HG02763 (cell line): Measurements from ENCODE around the gene LEMD2.
A peak's percentile ranks its signal among the peaks of the same experiment; 100 is the strongest.

ENCODE experiments used
- ATAC-seq: cut with Tn5 transposase; IDR thresholded peaks from one replicate; pipeline ENCODE4 v1.9.1; 2021; ENCODE audit warnings: mild to moderate bottlenecking, moderate library complexity; ENCODE audit not compliant: unreplicated experiment

The LEMD2 gene

DNA sequence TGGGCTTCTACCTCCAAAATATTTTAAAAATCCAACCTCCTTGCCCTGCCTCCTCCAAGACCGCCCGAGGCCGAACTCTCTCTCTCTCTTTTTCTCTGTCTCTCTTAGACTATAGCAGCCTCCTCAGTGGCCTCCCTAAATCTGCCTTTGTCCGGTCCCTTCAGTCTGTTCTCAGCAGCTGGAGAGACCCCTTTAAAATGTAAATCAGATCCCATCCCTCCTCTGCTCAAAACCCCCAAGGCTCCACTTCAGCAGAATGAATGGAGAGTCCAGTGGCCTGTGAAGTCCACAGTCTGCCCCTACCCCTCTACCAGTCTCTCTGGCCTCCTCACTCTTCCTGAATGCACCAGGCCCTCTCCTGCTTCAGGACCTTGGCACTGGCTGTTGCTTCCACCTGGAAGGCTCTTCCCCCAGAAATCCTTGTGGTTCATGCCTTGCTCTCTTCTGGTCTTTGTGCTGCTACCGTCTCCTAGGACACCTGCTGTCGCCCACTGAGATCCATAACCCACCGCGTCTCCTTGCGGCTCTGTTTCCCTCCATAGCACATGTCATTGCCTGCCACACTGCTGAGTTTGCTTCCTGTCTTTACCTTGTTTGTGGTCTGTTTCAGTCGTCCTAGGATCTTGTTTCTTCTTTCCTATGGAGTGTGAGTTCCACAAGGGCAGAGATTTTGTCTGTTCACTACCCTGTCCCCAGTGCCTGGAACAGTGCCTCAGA is 8.9 kb upstream of the LEMD2 start:
- no peak for ATAC-seq

DNA sequence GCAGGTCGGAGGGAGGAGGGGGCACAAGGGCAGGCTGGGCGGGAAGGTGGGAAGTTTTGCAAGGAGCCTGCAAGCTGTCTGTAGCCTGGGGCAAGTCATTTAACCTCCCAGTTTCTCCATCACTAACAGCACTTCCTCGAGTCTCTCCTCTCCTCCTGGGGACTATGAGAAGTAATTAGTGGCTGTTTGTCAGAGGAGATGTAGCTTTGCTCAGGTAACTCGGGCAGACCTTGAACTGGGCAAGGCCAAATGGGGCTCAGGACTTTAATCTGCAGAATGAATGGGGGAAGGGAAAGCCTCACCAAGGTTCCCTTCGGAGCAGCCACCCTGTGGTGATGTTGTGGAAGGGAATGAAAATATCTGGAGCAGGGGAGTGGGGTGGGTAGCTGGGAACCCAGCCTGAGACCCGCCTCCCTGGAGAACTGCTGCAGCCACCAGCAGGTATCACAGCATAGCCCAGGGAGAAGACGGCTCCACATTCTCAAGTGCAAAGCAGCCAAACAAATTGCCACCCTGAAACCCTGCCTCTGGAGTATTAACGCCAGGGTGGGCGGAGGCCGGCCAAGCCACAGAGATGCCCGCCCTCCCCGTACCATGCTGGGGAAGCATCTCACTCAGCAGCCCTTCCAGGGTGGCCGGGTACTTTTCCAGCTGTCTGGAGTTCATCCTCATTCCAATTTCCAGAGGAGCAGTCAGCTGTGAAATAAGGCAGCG is 6.1 kb upstream of the LEMD2 start:
- ATAC-seq, result no peak

- ATAC-seq, result no peak
Measured at GRCh38 chr6:33792981-33793380, 4.1 kb upstream of the LEMD2 start.

GRCh38 chr6:33791620-33792019 is 2.7 kb upstream of the LEMD2 start:
- ATAC-seq, result no peak

DNA sequence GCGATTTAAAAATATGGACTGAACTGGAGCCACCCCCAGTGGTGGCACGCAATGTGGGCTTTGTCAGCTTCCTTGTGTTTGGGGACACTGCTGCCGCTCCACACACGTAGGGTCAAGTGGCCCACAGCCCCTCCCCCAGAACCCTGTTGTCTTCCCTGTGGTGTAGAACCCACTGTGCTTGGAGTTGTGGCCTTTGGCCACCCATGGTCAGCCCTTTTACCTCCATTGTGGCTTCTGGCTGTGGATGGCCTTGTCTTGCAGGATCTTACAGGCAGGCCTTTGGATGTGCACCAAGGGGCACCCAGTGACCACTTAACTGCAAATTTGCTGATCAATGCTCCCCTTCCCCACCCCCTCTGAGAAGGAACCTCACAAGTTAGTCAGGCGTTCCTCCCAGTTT is 2.0 kb upstream of the LEMD2 start:
- no peak for ATAC-seq

- ATAC-seq, result no peak
Measured at GRCh38 chr6:33790379-33790778, 1.4 kb upstream of the LEMD2 start.

- no peak for ATAC-seq
Measured at GRCh38 chr6:33789550-33789895, 593 bp upstream of the LEMD2 start.

- peak; percentile 33 for ATAC-seq
Measured at GRCh38 chr6:33787954-33788693, 806 bp downstream of the LEMD2 start.

DNA sequence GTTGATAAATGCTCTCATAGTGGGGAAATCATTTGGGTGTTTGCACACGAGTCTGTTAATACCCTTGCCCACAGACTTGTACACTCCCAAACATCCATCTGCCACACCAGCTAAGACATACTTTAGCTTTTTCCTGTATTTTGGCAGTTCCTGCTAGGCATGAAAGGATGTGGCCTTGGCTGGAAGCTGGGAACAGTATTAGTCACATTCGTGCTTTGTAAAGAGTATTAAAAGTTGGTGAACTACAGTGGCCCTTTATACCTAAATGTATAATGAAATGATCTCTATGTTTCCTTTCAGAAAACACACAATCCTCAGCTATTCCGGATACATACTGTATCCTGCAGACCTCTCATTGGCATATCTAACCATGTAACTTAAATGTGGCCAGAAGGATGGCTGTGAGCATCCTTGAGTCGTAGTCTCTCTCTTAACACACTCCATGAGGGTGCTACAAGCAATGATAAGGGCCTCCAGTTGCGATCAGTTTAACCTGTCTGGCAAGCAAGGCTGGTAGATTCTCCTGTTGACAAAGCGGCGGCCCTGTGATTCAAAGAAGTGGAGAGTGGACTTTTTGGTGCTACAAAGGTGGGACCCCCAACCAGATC is 1.5 kb downstream of the LEMD2 start:
- no peak for ATAC-seq

DNA sequence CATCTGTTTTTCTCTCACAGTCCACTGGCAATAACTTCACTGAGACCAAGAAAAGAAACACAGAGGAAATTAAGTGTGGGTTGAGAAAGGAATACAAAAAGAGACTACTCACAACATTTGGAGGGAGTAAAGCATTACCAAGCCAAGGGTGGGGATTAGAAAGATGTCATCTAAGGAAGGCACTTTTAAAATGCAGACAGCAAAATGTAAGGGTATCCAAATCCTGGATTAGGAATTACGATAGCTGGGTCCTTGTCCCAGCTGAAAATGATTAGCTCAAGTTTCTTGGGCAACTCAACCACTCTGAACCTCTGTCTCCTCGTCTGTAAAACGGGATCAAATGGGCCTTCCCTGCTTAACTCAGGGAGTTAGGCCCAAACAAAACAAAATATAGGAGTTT is 2.2 kb downstream of the LEMD2 start:
- ATAC-seq, result no peak

DNA sequence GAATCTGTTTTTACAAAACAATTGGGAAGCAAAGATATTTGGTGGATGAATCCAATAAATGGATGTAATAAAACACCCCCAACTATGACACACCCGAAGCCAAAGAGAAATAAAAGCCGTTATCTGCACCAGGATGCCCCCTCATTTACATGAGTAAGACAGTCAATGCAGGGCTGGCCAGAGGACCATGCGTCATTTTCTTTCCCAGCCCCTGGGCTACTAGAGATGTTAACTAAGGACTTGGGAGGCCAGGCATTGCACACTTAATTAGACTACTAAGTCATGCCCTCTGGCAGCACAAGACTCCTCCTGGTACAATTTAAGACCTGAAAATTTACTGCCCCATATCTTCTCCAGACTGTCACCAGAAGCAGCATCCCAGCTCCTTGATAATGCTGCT is 3.2 kb downstream of the LEMD2 start:
- ATAC-seq, result no peak

DNA sequence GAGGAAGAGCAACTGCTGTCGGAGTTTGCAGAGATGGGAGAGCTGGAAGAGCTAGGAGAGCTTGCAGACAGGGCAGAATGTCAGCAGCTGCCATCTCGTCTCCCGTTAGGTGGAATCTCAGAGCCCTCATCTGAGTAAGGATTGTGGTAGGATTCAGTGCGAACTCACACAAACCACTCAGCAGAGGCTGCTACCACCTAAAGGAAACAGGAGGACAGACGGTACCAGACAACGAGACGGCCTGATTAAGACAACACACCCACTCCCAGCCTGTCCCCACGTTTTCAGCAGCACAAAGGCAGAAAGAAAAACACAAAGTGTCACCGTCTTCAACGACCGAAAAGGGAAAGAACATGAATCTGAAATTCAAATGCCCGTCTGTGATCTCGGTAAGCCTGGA is 4.1 kb downstream of the LEMD2 start:
- no peak for ATAC-seq

- ATAC-seq, result no peak
Measured at GRCh38 chr6:33783781-33784520, 5.0 kb downstream of the LEMD2 start.

DNA sequence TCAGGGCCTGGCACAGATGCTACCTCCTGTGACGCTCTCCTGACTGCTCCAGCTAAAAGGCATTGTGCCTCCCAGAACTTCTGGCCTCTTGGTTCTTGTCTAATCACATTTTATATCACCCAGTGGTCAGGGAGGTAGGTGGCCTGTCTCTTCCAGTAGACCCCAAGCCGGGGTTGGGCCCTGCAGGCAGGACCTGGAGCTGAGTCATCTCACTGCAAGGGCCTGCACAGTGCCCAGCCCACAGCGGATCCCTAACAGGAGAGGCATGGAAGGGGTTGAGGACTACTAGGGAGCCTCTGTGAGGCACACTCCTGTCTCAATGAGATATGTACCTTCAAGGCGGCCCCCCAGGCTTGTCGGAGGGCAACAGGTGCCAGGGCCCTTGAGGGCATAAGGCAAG is 6.4 kb downstream of the LEMD2 start:
- no peak for ATAC-seq

GRCh38 chr6:33781131-33781975 is 7.6 kb downstream of the LEMD2 start:
- ATAC-seq, result no peak

DNA sequence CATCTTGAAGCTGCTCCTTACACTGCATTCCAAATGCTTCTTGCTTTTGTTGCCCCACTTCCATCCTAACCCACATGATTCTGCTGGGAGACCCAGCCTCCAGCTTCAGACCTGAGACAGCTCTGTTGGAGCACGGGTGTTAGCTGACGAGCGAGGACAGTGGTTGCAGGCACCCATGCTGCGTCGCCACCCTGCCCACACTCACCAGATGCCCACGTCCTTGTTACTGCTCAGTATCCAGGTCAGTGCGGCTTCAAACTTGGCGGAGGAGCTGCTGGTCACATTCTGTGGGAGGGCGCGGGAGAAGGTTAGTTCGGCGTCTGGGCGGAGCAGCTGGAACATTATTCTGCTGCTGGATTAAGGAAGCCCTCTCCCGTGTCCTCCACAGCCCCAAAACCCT is 9.0 kb downstream of the LEMD2 start:
- no peak for ATAC-seq

- no peak for ATAC-seq
Measured at GRCh38 chr6:33779290-33779689, 9.6 kb downstream of the LEMD2 start.

GRCh38 chr6:33778444-33779121 is 10.3 kb downstream of the LEMD2 start:
- no peak for ATAC-seq
